HCT116 (cell line): ENCODE results near the gene PLCB4. TPM values are rescaled to one million over a fixed set of nuclear protein-coding genes. Genes with fewer than 3 reads are reported as not detected.

Experiments used
- ATAC-seq: fragments of 200-7000 bp; cut with Tn5 transposase; 2 replicates; pipeline ENCODE4 v1.9.1; 2020; ENCODE audit warnings: mild to moderate bottlenecking, moderate library complexity
- BruUV-seq: library from RNA; stranded (reverse); fragments of 400-500 nt; replicated peaks from 2 replicates; lab custom pipeline; 2021; lab: Mats Ljungman, UMichigan
- CTCF ChIA-PET: fragments of 300-600 bp; sonication (Branson Sonifier 250); formaldehyde crosslinking; loops from one replicate; lab custom pipeline; 2021; ENCODE audit warnings: antibody characterized with exemption; lab: Charles Lee
- POLR2A ChIA-PET: fragments of 300-600, 350-600 bp; sonication (Branson Sonifier 250); formaldehyde crosslinking; loops from one replicate; lab custom pipeline; 2021; ENCODE audit warnings: antibody characterized with exemption; lab: Charles Lee
- RAD21 ChIA-PET, 2 experiments: fragments of 300-600 bp; sonication (Branson Sonifier 250); formaldehyde crosslinking; loops; one replicate each; lab custom pipeline; 2023; ENCODE audit warnings: low total read pairs in 2 of 2; ENCODE audit not compliant: uncharacterized antibody in 2 of 2, unreplicated experiment in 2 of 2, low non-redundant PET in 1 of 2; lab: Charles Lee
- DNase-seq: peaks from one replicate; pipeline ENCODE4 v3.0.0-alpha.2; 2010; ENCODE audit warnings: low read depth, low spot score
- H2AFZ ChIP-seq: fragments of 200-600 bp; shearing (Covaris generic), sonication (generic); 2 replicates; pipeline ENCODE4 v1.6.1; 2017; ENCODE audit warnings: low read depth, mixed run types, mixed read lengths, antibody characterized with exemption, low read length; ENCODE audit not compliant: poor library complexity, severe bottlenecking
- H3K27ac ChIP-seq: 2 replicates; pipeline ENCODE4 v1.5.1; 2012; ENCODE audit warnings: low read depth, low read length
- H3K27me3 ChIP-seq: fragments of 200-600 bp; sonication (generic); 2 replicates; pipeline ENCODE4 v1.6.1; 2016; ENCODE audit warnings: mixed run types, low read length, mixed read lengths; ENCODE audit not compliant: insufficient read depth
- H3K36me3 ChIP-seq, 2 experiments: fragments of 200-500 bp in 1 of 2; fragments of 200-600 bp in 1 of 2; sonication (Bioruptor generic) in 1 of 2; sonication (generic) in 1 of 2; 2 replicates each; pipeline versions ENCODE4 v1.5.1 to v1.6.1; 2014 to 2016; ENCODE audit warnings: low read length in 2 of 2, inconsistent platforms in 1 of 2, mixed read lengths in 1 of 2, mixed run types in 1 of 2; ENCODE audit not compliant: insufficient read depth in 2 of 2, control insufficient read depth in 1 of 2
- H3K4me1 ChIP-seq, 2 experiments: fragments of 200-600 bp in 1 of 2; sonication (generic) in 1 of 2; 2 replicates each; pipeline versions ENCODE4 v1.5.1 to v1.6.1; 2012 to 2017; ENCODE audit warnings: low read length in 2 of 2, inconsistent platforms in 1 of 2, mild to moderate bottlenecking in 1 of 2, mixed read lengths in 1 of 2, mixed run types in 1 of 2, moderate library complexity in 1 of 2; ENCODE audit not compliant: insufficient read depth in 2 of 2, control insufficient read depth in 1 of 2
- H3K4me2 ChIP-seq: fragments of 200-600 bp; sonication (generic); 2 replicates; pipeline ENCODE4 v1.6.1; 2017; ENCODE audit warnings: mixed run types, low read length, mixed read lengths
- H3K4me3 ChIP-seq, 2 experiments: fragments of 200-600 bp in 1 of 2; sonication (generic) in 1 of 2; replicated peaks in 1 of 2; 2 replicates each; pipeline ENCODE4 v1.5.1; 2011 to 2016; ENCODE audit warnings: low read length in 2 of 2, control low read depth in 1 of 2, low read depth in 1 of 2, mild to moderate bottlenecking in 1 of 2, mixed read lengths in 1 of 2, mixed run types in 1 of 2
- H3K79me2 ChIP-seq: fragments of 200-600 bp; sonication (generic); 2 replicates; pipeline ENCODE4 v1.6.1; 2017; ENCODE audit warnings: mild to moderate bottlenecking, mixed run types, low read length, moderate library complexity, mixed read lengths; ENCODE audit not compliant: insufficient read depth
- H3K9ac ChIP-seq: fragments of 200-600 bp; sonication (generic); 2 replicates; pipeline ENCODE4 v1.6.1; 2016; ENCODE audit warnings: low read length, mixed read lengths
- H3K9me2 ChIP-seq: fragments of 200-600 bp; sonication (generic), shearing (Covaris generic); 2 replicates; pipeline ENCODE4 v1.6.1; 2017; ENCODE audit warnings: mixed run types, mild to moderate bottlenecking, moderate library complexity; ENCODE audit not compliant: insufficient read depth
- H3K9me3 ChIP-seq, 2 experiments: fragments of 200-500 bp in 1 of 2; fragments of 200-600 bp in 1 of 2; sonication (Bioruptor generic) in 1 of 2; sonication (generic) in 1 of 2; 2 replicates each; pipeline ENCODE4 v1.6.1; 2014 to 2017; ENCODE audit warnings: low read length in 2 of 2, mixed read lengths in 2 of 2, inconsistent platforms in 1 of 2, low read depth in 1 of 2, mild to moderate bottlenecking in 1 of 2, mixed run types in 1 of 2, moderate library complexity in 1 of 2; ENCODE audit not compliant: control insufficient read depth in 1 of 2, insufficient read depth in 1 of 2
- H4K20me1 ChIP-seq: fragments of 200-600 bp; sonication (generic), shearing (Covaris generic); 2 replicates; pipeline ENCODE4 v1.6.1; 2017; ENCODE audit warnings: mixed run types, mild to moderate bottlenecking, moderate library complexity; ENCODE audit not compliant: insufficient read depth
- ATF3 ChIP-seq: IDR thresholded peaks from 2 replicates; pipeline ENCODE4 v1.6.1; 2012
- FOSL1 ChIP-seq: IDR thresholded peaks from 2 replicates; pipeline ENCODE4 v1.6.1; 2012; ENCODE audit warnings: low read depth
- REST ChIP-seq: IDR thresholded peaks from 2 replicates; pipeline ENCODE4 v1.6.1; 2012; ENCODE audit warnings: low read depth
- SIN3A ChIP-seq: IDR thresholded peaks from 2 replicates; pipeline ENCODE4 v1.6.1; 2012; ENCODE audit warnings: low read depth
- ZNF274 ChIP-seq: fragments of 200-500 bp; sonication (Bioruptor generic); IDR thresholded peaks from 2 replicates; pipeline ENCODE4 v1.6.1; 2014; ENCODE audit warnings: mild to moderate bottlenecking, low read depth, low read length, inconsistent platforms
- intact Hi-C: fragments of 100-400 bp; cut with micrococcal nuclease; formaldehyde crosslinking; loops from 2 replicates; pipeline ENCODE4 v1.10.0; 2022
- total RNA-seq: library from RNA; stranded (reverse); gene quantifications from one replicate; pipeline ENCODE4 v1.2.1, GENCODE V29; 2021; ENCODE audit not compliant: unreplicated experiment

The PLCB4 gene
- total RNA-seq, 1 experiment from 2014 or later: 2.5 TPM

- Histone ChIP-seq H3K36me3 (no peaks in the 10 kb centered on the region), H3K9me2 (no peaks in the 10 kb centered on the region), H4K20me1 (no peaks in the 10 kb centered on the region; the same call in 1 of the 2 replicates), H3K9me3 (no peaks in the 10 kb centered on the region), H3K27me3 (peaks cover 39% of the 10 kb centered on the region), H3K27ac (no peak within 1 kb of the TSS), H2AFZ (no peak within 1 kb of the TSS), H3K4me1 (0 out of 4 replicates have a peak, but pooled peaks cover 2 to 8% of the 10 kb centered on the region in 2 experiments), H3K79me2 (no peaks in the 10 kb centered on the region), H3K4me3 (no peak within 1 kb of the TSS), H3K9ac (no peak within 1 kb of the TSS), H3K4me2 (no peak within 1 kb of the TSS)
- no TSS peak for BruUV-seq
- ATAC-seq (no peak), DNase-seq (no peak)
- intact Hi-C loops: no loop called here
- CTCF ChIA-PET: no interaction called here
- RAD21 ChIA-PET: no interaction called here
- TF ChIP-seq ZNF274: no peak
- no peak for TF ChIP-seq FOSL1
- TF ChIP-seq SIN3A: no peak
- TF ChIP-seq ATF3: no peak
- no peak for TF ChIP-seq REST
- POLR2A ChIA-PET: no interaction called here
Observed at GRCh38 chr20:9514461-9515213, 445.8 kb downstream of the PLCB4 start, which contains the start of gene LAMP5. Gene LAMP5 (plus strand): TSS chr20:9514590. CDS start chr20:9514853, 263 bp downstream.
